ENCODE results near the gene ARHGAP23.

DNA sequence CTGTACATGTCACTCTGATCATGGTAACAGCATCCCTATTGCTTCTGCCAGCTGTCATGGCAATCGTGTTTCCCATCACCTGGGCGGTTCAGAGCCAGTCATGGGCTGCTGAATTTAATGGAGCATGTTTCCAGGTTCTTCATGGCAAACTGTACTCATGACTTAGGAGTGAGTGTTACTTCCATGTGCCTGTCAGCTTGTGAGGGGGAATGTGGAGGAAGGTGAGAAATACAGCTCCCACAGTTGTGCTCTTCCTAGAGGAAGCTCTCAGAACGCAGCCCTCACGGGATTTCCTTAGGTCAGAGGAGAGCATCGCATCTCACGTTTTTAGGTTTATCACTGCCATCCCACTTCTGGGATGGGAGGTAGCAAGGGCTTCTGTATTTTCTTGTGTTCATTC is 28.0 kb upstream of the ARHGAP23 start:
- TF ChIP-seq TAF1 (IDR thresholded peaks at IDR 0.05; ENCODE audit: low read depth) (no peak), MAX (IDR thresholded peaks at IDR 0.05) (no peak), EP300 (IDR thresholded peaks at IDR 0.05; ENCODE audit: borderline replicate concordance) (no peak), CEBPB (IDR thresholded peaks at IDR 0.05) (no peak), USF1 (IDR thresholded peaks at IDR 0.05) (no peak), ZBTB7A (IDR thresholded peaks at IDR 0.05; ENCODE audit: low read depth) (no peak), REST (IDR thresholded peaks at IDR 0.05; ENCODE audit: low read depth) (no peak), RAD21 (IDR thresholded peaks at IDR 0.05; ENCODE audit: low read depth) (no peak)
